HG02642 (cell line): ENCODE measurements around the gene CLASRP.

Experiments used
- ATAC-seq: cut with Tn5 transposase; IDR thresholded peaks from one replicate; pipeline ENCODE4 v1.9.1; 2021; ENCODE audit warnings: mild to moderate bottlenecking; ENCODE audit not compliant: unreplicated experiment, poor library complexity

CLASRP gene

DNA sequence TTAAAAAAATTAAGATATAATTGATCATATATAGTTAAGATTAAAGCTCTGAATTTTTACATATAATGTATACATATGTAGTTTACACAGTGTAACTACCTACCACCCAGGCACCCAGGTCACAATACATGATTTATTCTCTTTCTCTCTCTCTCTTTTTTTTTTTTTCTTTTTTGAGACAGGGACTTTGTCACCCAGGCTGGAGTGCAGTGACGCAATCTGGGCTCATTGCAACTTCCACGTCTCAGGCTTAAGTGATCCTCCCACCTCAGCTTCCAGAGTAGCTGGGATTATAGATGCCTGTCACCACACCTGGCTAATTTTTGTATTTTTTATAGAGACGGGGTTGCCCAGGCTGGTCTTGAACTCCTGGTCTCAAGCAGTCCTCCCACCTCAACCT is 18.8 kb upstream of the CLASRP start:
- no peak for ATAC-seq

- ATAC-seq = no peak
These were observed 16.9 kb upstream of the CLASRP start for GRCh38 chr19:45021971-45022370.

DNA sequence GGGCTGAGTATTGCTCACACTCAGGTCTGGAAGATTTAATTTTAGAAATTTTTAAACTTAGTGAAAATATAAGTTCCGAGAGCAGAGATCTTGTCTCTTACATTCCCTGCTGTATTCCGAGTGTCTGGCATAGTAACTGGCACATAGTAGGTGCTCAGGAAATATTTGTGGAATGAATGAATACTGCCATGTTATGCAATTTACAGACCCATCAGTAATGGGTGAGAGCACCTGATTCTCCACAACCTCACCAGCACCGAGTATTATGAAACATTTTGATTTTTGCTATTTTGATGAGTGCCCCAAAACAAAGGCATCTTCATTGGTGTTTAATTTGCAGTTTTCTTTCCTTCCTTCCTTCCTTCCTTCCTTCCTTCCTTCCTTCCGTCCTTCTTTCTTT is 15.8 kb upstream of the CLASRP start:
- no peak for ATAC-seq

GRCh38 chr19:45025264-45025663 is 13.6 kb upstream of the CLASRP start:
- ATAC-seq = no peak

DNA sequence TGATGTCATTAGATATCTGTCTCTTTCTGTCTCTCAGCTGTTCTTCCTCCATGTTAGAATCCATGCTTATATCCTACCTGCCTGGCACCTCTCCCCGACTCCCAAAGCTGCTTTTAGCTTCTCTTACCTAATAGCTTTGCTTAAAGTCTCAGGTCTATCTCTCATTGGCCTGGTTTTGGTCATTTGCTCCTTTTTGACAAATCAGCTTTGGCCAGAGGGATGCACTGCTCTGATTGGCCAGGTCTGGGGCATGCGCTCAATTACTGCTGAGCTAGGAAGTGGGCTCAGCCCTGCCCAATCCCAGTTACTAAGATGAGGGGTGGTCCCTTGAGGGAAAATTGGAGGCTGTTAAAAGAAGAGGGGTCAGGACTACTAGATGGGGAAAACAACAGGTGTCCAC is 11.5 kb upstream of the CLASRP start:
- no peak for ATAC-seq

DNA sequence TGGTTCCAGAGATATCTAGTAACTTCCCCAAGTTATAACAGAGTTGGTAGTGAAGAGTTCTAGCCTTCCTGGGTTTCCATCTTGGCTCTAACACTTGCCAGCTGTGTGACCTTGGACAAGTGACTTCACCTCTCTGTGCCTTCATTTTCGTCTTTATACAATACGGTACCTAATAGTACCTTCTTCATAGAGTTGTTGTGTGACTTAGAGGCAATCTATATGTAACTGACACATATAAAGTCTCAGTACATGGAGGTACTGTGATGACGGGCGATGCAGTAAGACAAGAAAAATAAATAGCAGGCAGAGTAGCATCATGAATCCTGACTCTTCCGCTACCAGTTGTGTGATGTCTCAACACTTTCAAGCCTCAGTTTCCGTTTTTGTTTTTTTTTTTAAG is 8.0 kb upstream of the CLASRP start:
- no peak for ATAC-seq

DNA sequence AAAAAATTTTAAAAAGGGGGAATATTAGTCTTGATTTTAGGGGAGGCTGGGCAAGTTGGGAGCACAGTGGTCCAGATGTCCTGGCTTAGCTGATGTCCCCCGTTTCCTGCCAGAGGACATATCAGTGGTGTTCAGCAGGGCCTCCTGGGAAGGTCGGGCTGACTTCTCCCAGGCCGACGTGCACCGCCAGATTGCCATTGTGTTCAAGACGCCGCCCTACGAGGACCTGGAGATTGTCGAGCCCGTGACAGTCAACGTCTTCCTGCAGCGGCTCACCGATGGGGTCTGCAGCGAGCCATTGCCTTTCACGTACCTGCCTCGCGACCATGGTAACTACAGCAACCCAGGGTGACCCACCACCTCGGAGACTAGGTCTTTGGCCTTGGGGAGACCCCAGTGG is 6.4 kb upstream of the CLASRP start:
- no peak for ATAC-seq

DNA sequence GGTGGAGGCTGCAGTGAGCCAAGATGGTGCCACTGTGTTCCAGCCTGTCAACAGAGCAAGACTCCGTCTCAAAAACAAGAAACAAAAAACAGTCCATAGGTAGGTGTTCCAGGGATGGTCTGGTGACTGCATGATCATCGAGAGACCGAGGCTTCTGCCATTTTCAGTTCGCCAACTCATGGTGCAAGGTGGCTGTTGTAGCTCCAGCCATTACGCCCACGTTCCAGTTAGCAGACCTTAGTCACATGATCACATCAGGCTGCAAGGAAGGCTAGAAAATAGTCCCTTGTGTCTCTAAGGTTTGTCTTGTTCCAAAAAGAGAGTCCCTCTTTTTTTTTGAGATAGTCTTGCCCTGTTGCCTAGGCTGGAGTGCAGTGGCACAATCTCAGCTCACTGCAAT is 3.1 kb upstream of the CLASRP start:
- no peak for ATAC-seq

DNA sequence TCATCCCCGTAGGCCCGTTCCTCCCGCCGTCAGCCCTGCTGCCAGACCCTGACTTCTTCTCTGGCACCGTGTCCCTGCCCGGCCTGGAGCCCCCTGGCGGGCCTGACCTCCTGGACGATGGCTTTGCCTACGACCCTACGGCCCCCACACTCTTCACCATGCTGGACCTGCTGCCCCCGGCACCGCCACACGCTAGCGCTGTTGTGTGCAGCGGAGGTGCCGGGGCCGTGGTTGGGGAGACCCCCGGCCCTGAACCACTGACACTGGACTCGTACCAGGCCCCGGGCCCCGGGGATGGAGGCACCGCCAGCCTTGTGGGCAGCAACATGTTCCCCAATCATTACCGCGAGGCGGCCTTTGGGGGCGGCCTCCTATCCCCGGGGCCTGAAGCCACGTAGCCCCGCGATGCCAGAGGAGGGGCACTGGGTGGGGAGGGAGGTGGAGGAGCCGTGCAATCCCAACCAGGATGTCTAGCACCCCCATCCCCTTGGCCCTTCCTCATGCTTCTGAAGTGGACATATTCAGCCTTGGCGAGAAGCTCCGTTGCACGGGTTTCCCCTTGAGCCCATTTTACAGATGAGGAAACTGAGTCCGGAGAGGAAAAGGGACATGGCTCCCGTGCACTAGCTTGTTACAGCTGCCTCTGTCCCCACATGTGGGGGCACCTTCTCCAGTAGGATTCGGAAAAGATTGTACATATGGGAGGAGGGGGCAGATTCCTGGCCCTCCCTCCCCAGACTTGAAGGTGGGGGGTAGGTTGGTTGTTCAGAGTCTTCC is 1.3 kb upstream of the CLASRP start:
- no peak for ATAC-seq

DNA sequence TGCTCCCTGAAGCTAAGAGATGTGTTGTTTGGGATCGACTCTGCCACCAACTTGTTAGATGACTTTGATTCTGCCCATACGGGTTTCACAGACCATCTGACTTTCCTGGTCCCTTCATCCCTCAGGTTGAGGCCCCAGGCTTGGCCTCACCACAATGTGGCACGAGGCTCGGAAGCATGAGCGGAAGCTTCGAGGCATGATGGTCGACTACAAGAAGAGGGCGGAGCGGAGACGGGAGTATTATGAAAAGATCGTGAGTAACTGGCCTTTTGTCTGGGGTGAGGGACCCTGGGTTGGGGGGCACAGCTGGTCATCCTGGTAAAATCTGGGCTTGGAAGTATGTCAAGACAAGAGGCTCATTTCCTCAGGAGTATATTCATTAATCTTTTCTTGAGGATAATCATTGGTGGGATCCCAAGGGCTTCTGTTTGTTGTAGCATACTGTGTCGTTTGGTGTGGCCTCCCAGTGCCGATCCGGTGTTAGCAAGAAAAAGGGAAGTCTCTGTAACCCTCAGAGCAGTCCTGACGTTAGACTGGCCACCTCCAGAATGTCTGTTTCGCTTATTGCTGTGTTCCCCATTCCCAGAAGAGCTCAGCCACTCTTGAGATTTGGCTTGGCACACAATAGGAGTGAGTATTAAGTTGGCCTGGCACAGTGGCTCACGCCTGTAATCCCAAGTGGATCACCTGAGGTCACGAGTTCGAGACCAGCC is 1.4 kb downstream of the CLASRP start:
- no peak for ATAC-seq

DNA sequence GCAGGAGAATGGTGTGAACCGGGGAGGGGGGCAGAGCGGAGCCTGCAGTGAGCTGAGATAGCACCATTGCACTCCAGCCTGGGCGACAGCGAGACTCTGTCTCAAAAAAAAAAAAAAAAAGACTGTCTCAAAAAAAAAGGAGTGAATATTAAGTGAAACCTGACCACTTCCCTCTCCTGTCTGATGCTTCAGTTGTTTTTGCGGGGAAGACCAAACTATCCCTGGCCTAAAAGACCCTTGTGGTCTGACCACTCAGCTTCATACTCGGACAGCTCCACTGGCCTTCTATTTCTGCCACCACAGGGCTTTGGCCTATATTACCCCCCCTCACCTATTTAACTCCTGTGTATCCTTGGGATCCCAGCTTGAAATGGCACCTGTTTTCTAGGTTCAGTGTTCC is 2.3 kb downstream of the CLASRP start:
- no peak for ATAC-seq

- ATAC-seq = no peak
These were observed 7.0 kb downstream of the CLASRP start for GRCh38 chr19:45045671-45046353.

DNA sequence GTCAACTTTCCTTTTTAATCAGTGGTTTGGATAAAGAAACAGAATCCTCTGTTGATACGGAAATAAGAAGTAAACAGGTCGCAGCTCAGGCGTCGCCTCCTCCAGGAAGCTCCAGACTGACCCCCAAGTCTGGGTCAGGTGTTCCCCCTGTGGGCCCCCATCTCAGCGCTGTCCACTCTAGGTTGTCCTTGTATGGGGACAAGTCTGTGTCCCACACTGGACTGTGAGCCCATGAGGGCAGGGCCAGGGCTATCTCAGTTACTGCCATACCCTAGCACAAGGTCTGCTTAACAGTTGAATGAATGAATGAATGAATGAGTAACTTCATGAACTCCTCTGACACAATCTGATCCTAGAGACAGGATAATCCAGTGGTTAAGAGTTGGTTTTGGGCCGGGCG is 7.5 kb downstream of the CLASRP start:
- ATAC-seq = no peak

GRCh38 chr19:45047188-45047797 is 8.4 kb downstream of the CLASRP start:
- ATAC-seq = no peak

- ATAC-seq = no peak
These were observed 10.4 kb downstream of the CLASRP start for GRCh38 chr19:45049073-45049736.

- ATAC-seq = no peak
These were observed 11.2 kb downstream of the CLASRP start for GRCh38 chr19:45050036-45050435.

DNA sequence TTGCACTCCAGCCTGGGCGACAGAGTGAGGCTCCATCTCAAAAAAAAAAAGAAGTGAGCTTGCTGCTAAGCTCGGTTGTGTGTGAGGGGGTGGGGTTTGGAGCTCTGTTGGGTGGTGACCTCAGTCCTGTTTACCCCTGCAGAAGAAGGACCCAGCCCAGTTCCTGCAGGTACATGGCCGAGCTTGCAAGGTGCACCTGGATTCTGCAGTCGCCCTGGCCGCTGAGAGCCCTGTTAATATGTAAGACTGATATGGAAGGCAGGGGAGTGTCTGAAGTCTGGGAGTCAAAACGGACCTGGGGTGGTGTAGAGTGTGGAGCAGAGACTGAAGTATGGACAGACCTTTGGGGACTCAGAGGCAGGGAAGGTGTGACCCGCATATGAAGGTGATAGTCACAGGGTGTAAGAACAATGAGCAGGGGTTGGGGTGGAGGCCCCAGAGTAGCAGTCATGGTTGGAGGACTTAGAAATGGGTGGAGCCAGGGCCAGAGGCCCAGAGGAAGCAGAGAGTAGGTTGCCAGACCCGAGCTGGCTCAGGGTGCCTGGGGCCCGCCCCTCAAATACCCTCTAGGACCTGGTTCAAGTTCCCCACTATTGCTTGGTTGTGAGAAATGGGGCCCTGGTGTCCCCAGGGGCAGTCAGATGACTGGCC is 13.2 kb downstream of the CLASRP start:
- ATAC-seq = no peak

DNA sequence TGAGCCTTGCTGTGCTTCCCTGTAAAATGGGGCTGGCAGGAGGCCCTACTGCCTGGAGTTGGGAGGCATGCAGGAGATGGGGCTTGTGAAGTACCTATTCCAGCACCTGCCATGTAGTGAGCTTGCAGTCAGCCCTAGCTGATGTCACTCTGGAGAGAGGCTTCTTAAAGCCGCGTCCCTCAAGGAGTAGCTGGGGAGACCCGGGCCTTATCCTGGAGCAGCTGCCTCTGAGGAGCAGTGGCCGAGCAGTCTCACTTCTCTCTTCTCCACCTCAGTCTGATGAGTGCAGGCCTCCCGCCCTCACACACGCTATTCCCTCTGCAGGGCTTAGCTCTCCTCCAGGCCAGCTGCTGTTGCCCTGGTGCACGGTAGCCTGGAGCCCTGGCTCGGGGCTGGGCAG is 18.0 kb downstream of the CLASRP start:
- ATAC-seq = no peak

GRCh38 chr19:45057444-45057843 is 18.6 kb downstream of the CLASRP start:
- ATAC-seq = no peak

- ATAC-seq = no peak
These were observed 19.8 kb downstream of the CLASRP start for GRCh38 chr19:45058622-45059159.
